Heart right ventricle (tissue), 16 donors: ENCODE results near the gene SULF2. TPM values are rescaled to one million over a fixed set of nuclear protein-coding genes. Genes with fewer than 3 reads are reported as not detected.

Experiments
- ATAC-seq, 8 donors: fragments of 200-7000 bp; cut with Tn5 transposase; one replicate each; pipeline ENCODE4 v1.9.1; 2020; ENCODE audit warnings: mild to moderate bottlenecking in 8 of 8, moderate library complexity in 8 of 8, moderate number of reproducible peaks in 1 of 8
- DNase-seq, 2 donors: peaks; one replicate each; pipeline ENCODE4 v3.0.0-alpha.2; 2020
- H3K27ac ChIP-seq, 10 donors: fragments of 200-600 bp; sonication (generic) in 2 of 10; one replicate each; pipeline versions ENCODE4 v1.5.0 to v1.8.0; 2020 to 2022; ENCODE audit warnings: mild to moderate bottlenecking in 3 of 10
- H3K27me3 ChIP-seq, 7 donors: fragments of 200-600 bp; one replicate each; pipeline ENCODE4 v1.8.0; 2021 to 2022; ENCODE audit warnings: mild to moderate bottlenecking in 2 of 7
- H3K36me3 ChIP-seq, 9 donors: fragments of 200-600 bp; sonication (generic) in 1 of 9; one replicate each; pipeline versions ENCODE4 v1.5.0 to v1.8.0; 2020 to 2022; ENCODE audit warnings: mild to moderate bottlenecking in 2 of 9
- H3K4me1 ChIP-seq, 9 donors: fragments of 200-600 bp; sonication (generic) in 1 of 9; one replicate each; pipeline versions ENCODE4 v1.5.0 to v1.8.0; 2020 to 2022; ENCODE audit warnings: mild to moderate bottlenecking in 4 of 9
- H3K4me3 ChIP-seq, 10 donors: fragments of 200-600 bp; sonication (generic) in 2 of 10; one replicate each; pipeline versions ENCODE4 v1.5.0 to v1.8.0; 2020 to 2022; ENCODE audit warnings: mild to moderate bottlenecking in 7 of 10, moderate library complexity in 2 of 10
- H3K9me3 ChIP-seq, 11 donors: fragments of 200-600 bp in 10 of 11; sonication (generic) in 2 of 11; one replicate each; pipeline versions ENCODE4 v1.5.0 to v1.8.0; 2013 to 2022; ENCODE audit warnings: mild to moderate bottlenecking in 2 of 11, control low read depth in 1 of 11, moderate library complexity in 1 of 11
- CTCF ChIP-seq, 9 donors: fragments of 200-600 bp; sonication (generic) in 2 of 9; IDR thresholded peaks; one replicate each; pipeline versions ENCODE4 v1.5.0 to v1.8.0; 2021 to 2022; ENCODE audit warnings: antibody characterized with exemption in 9 of 9, mild to moderate bottlenecking in 5 of 9, moderate library complexity in 1 of 9
- WGBS, 2 donors: extraction: QIAGEN DNeasy Blood & Tissue Kit; methylation state at CpG; one replicate each; pipeline ENCODE4 v1.1.7; 2013; ENCODE audit warnings: inconsistent platforms in 1 of 2; 5-methylcytosine and 5-hydroxymethylcytosine counted together
- intact Hi-C, 10 donors: fragments of 100-400 bp; cut with DNase I; formaldehyde crosslinking; loops; one replicate each; pipeline versions ENCODE4 v1.11.1 to v1.14.2; 2022
- polyA plus RNA-seq, 2 donors: library from polyadenylated mRNA; stranded (reverse); fragments of 200-250 nt; gene quantifications; one replicate each; pipeline ENCODE4 v1.2.3, GENCODE V29; 2013
- total RNA-seq, 10 donors: library from RNA; stranded (reverse); fragmentation: NEBNext Ultra II Directional in 3 of 10; extraction: Animal tissue kit (Norgen Biotek cat#: 25700) in 3 of 10; gene quantifications; one replicate each; pipeline versions ENCODE4 v1.2.1 to v1.2.4, GENCODE V29; 2021 to 2023
- donor health status: Arrhythmogenic right ventricular cardiomyopathy.
- donor health status: ischemic (EF 13 %, LVEDD 7.1; RV severe dilation, severe dysfunction).
- donor health status: healthy with polysubstance abuse.
- donor health status: DM: no; HTN: yes; CAD: no.
- donor health status: DM: no; HTN: no; CAD: no.
- donor health status: ischemic (EF 25% LVEDD 6.9; RV normal size, moderate dysfunction).
- donor health status: ischemic (EF 25% LVEDD 5.7; RV mildly dilated, moderate dysfunction).
- donor health status: healthy.
- donor health status: DM: yes; HTN: yes; CAD: no.
- donor health status: Ischemic cardiomyopathy.
- donor health status: ischemic (EF 35%, LVEDD 5.7; RV mildly dilated, moderate dysfunction).
- donor health status: nonischemic (EF 11% LVEDD 7.7; RV severe dilation, severe dysfunction).
- donor health status: DM: yes; HTN: yes; CAD: no.
- donor health status: PGD.
- donor health status: ischemic (EF 29% LVEDD 5.4; RV normal size, mild dysfunction).
- donor health status: nonischemic (EF 23%, LVEDD 6.1; RV moderate dilation, normal function).

The SULF2 gene
- total and polyA plus RNA-seq, 12 donors: 16.7 to 40.6 (median 26.4) TPM

DNA sequence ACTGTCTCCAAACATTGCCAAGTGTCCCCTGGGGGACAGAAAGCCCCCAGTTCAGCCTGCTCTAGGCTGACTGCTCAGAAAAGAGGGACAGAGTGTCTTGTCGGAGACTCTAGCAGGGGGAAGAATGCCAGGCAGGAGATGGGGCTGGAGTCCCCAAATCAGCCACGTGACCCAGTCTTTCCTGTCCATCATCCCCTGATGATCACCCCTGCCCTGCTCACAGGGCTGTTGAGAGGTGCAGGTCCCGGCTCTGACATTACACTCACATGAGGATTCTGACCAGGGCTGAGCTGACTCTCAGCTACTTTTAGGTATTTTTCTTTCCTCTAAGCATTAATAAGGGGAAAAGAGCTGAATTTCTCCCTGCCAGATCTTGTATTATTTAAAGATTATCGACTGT, 115.8 kb downstream of the SULF2 start:
- no peak for ATAC-seq
- Histone ChIP-seq H3K9me3 (no peaks in the 10 kb centered on the region), H3K27ac (no peak overlapping the region), H3K4me3 (no peak overlapping the region), H3K36me3 (peaks cover 0 to 74% (median 0%) of the 10 kb centered on the region in 9 donors), H3K4me1 (peaks cover 0 to 4% (median 0%) of the 10 kb centered on the region in 9 donors), H3K27me3 (no peaks in the 10 kb centered on the region)
- intact Hi-C loops: no loop called here
- no peak for DNase-seq
- no peak for TF ChIP-seq CTCF (IDR thresholded peaks at IDR 0.05)
- 89 to 94% methylated on average over 4 of the region's 4 CpGs for WGBS, 2 donors

GRCh38 chr20:47669152-47669425, 116.2 kb downstream of the SULF2 start:
- no peak overlapping the region for H3K4me3 ChIP-seq
- peaks cover 0 to 70% (median 0%) of the 10 kb centered on the region in 9 donors for H3K36me3 ChIP-seq
- TF ChIP-seq CTCF (IDR thresholded peaks at IDR 0.05): no peak
- H3K4me1 ChIP-seq: peaks cover under 1 to 8% (median 3%) of the 10 kb centered on the region in 9 donors
- no peak for ATAC-seq
- no peak overlapping the region for H3K27ac ChIP-seq
- WGBS, 2 donors: 97 to 98% methylated on average over 8 of the region's 8 CpGs
- no peaks in the 10 kb centered on the region for H3K9me3 ChIP-seq
- no peak for DNase-seq
- H3K27me3 ChIP-seq: no peaks in the 10 kb centered on the region
- intact Hi-C loops: no loop called here

DNA sequence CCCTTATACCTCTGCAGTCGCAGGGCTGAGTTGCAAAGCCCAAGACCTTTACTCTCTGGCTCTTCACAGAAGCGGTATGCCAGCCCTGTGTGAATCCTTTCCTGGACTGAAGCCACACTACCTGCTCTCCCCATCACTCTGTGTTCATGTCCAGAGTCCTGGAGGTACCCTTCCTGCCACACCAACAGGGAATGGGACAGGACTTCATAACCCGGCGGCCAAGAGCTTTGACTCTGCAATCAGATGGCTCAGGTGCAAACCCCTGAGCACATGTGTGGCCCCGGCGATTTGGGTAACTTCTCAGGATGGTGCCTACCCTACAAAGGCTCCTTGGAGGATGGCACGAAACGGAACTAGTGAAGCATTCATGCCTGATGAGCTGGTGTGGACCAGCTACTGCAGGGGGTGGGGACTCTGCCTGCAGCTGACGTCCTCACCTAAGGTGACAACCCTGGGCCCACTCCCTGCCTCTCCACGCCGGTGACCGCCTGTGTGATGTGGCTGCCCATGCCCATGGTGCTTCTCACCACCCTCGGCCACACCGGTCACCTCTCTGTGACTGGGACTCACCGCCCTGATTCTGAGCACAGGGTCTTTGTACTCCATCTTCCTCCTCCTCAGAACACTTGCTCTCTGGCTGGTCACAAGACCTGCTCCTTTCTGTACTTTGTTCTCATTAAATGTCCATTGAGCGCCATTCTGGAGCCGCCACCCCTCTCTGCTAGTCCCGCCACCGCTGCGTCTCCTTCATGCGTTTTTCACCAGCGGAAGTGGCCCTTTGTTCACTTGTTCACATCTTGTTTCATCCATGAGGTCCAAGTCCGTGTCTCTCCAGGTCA, 116.7 kb downstream of the SULF2 start:
- Histone ChIP-seq H3K4me1 (peaks cover 3 to 11% (median 6%) of the 10 kb centered on the region in 9 donors), H3K27me3 (no peaks in the 10 kb centered on the region), H3K4me3 (no peak overlapping the region), H3K36me3 (peaks cover 0 to 66% (median 0%) of the 10 kb centered on the region in 9 donors), H3K27ac (no peak overlapping the region), H3K9me3 (no peaks in the 10 kb centered on the region)
- 96 to 97% methylated on average over 23 of the region's 23 CpGs for WGBS, 2 donors
- intact Hi-C loops: no loop called here
- ATAC-seq (no peak), DNase-seq (no peak)
- no peak for TF ChIP-seq CTCF (IDR thresholded peaks at IDR 0.05)

- no peak for ATAC-seq
- intact Hi-C loops: no loop called here
- Histone ChIP-seq H3K27ac (no peak overlapping the region), H3K9me3 (no peaks in the 10 kb centered on the region), H3K27me3 (no peaks in the 10 kb centered on the region), H3K36me3 (peaks cover 0 to 63% (median 0%) of the 10 kb centered on the region in 9 donors), H3K4me1 (peaks cover 3 to 13% (median 8%) of the 10 kb centered on the region in 9 donors), H3K4me3 (no peak overlapping the region)
- 75% methylated on average over 19 of the region's 19 CpGs for WGBS, 2 donors
- no peak for TF ChIP-seq CTCF (IDR thresholded peaks at IDR 0.05)
- DNase-seq: no peak
These were observed 117.6 kb downstream of the SULF2 start for GRCh38 chr20:47667531-47668312.
